RWPE1 (cell line): ENCODE results near the gene EIF2S1.
A peak's percentile ranks its signal among the peaks of the same experiment; 100 is the strongest.
"Not testable (repeated sequence)": the region's sequence is repeated elsewhere in the genome, so short reads cannot be mapped to it uniquely, and the experiment has no call there.

Source experiments
- CTCF ChIA-PET: fragments of 350-600 bp; sonication (Branson Sonifier 250); formaldehyde crosslinking; extraction: SDS; loops from one replicate; lab custom pipeline; 2021; lab: Yijun Ruan, JAX
- POLR2A ChIA-PET: fragments of 400-600 bp; formaldehyde crosslinking; extraction: SDS; loops from one replicate; lab custom pipeline; 2020; ENCODE audit warnings: antibody characterized with exemption; ENCODE audit not compliant: low non-redundant PET; lab: Yijun Ruan, JAX
- DNase-seq: peaks from one replicate; pipeline ENCODE4 v3.0.0; 2012; ENCODE audit warnings: low spot score
- H3K27ac ChIP-seq: fragments of 450-650 bp; 2 replicates; pipeline ENCODE4 v1.5.1; 2017
- TF ChIP-seq, protein P1 (sequence below): fragments of 450-650 bp; conservative IDR thresholded peaks from 2 replicates; pipeline ENCODE4 v1.5.1; 2017; ENCODE audit warnings: low read depth, mild to moderate bottlenecking

The EIF2S1 gene

DNA sequence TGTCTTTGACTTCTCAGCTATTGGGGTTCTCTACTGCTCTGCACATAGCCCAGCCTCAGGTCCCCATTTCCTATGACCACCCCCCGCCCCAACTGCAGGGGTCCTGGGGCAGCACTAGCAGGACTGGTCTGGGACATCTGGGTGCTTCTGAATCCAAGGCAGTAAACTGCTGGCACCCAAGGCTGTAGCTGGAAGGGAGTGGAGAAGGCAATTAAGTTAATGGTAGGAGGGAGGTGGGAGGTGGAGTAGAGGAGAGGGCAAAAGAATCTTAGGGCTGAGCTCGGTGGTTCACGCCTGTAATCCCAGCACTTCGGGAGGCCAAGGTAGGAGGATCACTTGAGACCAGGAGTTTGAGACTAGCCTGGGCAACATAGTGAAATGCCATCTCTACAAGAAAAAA lies 40.3 kb downstream of the EIF2S1 start:
- TF ChIP-seq, protein P1, sequence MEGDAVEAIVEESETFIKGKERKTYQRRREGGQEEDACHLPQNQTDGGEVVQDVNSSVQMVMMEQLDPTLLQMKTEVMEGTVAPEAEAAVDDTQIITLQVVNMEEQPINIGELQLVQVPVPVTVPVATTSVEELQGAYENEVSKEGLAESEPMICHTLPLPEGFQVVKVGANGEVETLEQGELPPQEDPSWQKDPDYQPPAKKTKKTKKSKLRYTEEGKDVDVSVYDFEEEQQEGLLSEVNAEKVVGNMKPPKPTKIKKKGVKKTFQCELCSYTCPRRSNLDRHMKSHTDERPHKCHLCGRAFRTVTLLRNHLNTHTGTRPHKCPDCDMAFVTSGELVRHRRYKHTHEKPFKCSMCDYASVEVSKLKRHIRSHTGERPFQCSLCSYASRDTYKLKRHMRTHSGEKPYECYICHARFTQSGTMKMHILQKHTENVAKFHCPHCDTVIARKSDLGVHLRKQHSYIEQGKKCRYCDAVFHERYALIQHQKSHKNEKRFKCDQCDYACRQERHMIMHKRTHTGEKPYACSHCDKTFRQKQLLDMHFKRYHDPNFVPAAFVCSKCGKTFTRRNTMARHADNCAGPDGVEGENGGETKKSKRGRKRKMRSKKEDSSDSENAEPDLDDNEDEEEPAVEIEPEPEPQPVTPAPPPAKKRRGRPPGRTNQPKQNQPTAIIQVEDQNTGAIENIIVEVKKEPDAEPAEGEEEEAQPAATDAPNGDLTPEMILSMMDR: no peak
- H3K27ac ChIP-seq: 0 out of 2 replicates have a peak overlapping the region, but pooled peaks have one; percentile 20
- POLR2A ChIA-PET: no interaction called here
- DNase-seq: no peak
- CTCF ChIA-PET: interaction anchor here (0.5 kb wide), 1 partner anchor 42 kb away, joined by 3 read pairs; no protein-coding TSS in a partner anchor

DNA sequence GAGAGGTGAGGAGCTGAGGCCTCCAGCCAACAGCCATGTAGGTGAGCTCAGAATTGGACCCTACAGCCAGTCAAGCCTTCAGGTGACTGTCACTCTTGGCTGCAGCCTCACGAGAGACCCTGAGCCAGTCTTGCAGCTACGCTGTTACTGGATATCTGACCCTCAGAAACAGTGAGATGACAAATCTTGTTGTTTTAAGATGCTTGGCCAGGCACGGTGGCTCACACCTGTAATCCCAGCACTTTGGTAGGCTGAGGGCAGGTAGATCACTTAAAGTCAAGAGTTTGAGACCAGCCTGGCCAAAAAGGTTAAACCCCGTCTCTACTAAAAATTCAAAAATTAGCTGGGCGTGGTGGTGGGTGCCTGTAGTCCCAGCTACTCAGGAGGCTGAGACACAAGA lies 45.6 kb downstream of the EIF2S1 start:
- TF ChIP-seq, protein P1: no peak
- ChIA-PET CTCF (interaction anchor here (0.6 kb wide), 2 partner anchors 14 to 71 kb away, joined by 3 to 7 read pairs; no protein-coding TSS in a partner anchor), POLR2A (interaction anchor here (0.7 kb wide), 1 partner anchor 30 kb away, joined by 3 read pairs; no protein-coding TSS in a partner anchor)
- peak overlapping the region; percentile 13; the same call in 1 of the 2 replicates for H3K27ac ChIP-seq
- DNase-seq: no peak

DNA sequence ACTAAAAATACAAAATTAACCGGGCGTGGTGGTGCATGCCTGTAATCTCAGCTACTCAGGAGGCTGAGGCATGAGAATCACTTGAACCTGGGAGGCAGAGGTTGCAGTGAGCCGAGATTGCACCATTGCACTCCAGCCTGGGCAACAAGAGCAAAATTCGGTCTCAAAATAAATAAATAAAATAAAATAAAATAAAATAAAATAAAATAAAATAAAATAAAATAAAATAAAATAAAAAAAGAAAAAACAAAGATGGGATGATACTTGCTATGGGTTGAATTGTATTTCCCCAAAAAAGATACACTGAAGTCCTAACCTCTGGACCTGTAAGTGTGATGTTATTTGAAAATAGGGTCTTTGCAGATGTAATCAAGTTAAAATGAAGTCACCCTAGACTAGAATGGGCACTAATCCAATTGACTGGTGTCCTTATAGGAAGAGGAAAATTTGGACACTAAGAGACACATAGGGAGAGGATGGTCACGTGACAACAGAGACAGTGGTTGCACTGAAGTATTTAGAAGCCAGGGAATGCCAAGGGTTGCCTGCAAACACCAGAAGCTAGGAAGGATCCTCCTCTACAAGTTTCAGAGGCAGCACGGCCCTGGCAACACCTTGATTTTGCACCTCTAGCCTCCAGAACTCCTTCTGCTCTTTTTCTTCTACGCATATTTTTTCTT lies 48.1 kb downstream of the EIF2S1 start:
- peak overlapping the region; percentile 24 for H3K27ac ChIP-seq
- DNase-seq, POLR2A ChIA-PET: not testable (repeated sequence)
- CTCF ChIA-PET: interaction anchor here (1.3 kb wide), 1 partner anchor 19 kb away, joined by 3 read pairs; no protein-coding TSS in a partner anchor

DNA sequence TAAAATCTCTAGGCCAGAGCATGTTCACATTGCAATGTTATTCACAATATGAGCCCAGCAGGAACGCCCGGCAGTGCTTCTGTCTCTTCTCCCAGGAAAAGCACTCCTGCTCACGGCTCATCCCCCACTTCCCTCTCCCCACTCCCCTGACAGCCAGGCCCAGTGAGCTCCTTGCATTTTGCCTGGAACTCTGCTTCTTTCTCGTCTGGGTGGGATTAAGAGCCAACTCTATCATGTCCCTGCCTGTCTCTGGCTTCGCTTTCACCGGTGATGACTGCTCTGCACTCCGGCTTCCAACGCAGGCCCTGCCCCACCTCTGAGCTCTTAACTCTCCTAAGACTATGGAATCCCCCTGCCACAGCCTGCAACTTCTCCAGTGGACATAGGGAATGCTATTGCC lies 49.3 kb downstream of the EIF2S1 start:
- peak overlapping the region; percentile 91 for H3K27ac ChIP-seq
- TF ChIP-seq, protein P1: no peak
- CTCF ChIA-PET: interaction anchor here (0.5 to 1.3 kb wide), 3 partner anchors 16 to 380 kb away, joined by 3 to 4 read pairs (median 3); no protein-coding TSS in a partner anchor
- no peak for DNase-seq
- POLR2A ChIA-PET: no interaction called here

DNA sequence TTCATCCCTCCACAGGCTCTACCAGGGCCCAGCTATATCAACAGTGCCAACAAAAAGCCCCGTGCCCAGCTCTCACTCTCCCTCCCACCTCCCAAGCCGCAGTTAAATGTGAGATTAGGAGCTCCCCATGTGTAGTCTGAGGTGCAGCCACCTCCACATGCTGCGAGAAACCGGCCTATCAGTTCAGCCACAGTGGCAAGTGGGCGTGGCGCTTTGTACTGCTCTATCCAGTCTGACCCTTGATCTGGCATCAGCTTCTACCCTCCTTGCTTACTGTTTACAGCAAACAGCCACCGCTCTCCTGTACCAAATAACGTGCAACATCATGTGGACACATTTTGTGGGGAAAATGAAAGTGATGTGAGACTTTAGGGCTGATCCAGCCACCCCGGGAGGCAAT lies 50.2 kb downstream of the EIF2S1 start:
- peak; percentile 58 for DNase-seq
- peak overlapping the region; percentile 91 for H3K27ac ChIP-seq
- ChIA-PET CTCF (interaction anchor here (0.5 to 0.8 kb wide), 3 partner anchors 50 to 90 kb away, joined by 3 to 6 read pairs (median 4); partner anchors contain the start of gene EIF2S1), POLR2A (interaction anchor here (0.6 kb wide), 1 partner anchor 121 kb away, joined by 6 read pairs; no protein-coding TSS in a partner anchor)
- TF ChIP-seq, protein P1: no peak

DNA sequence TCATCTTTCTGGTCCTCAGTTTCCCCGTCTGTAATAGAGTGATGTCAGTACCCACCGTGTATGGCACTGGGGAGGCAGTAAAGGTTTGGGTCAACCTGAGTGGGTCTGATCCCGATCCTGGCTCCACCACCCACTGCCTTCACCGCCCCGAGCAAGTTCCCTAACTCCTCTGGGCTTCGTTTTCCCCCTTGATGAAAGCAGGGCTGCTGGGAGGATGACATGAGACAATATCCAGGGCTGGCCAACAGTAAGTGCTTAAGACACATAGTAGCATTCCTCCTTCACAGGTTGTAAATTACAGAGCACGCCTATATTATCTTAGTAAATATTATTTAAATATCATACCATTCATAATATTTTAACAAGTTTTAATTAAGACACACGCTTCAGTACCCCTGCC lies 51.2 kb downstream of the EIF2S1 start:
- TF ChIP-seq, protein P1: no peak
- H3K27ac ChIP-seq: peak overlapping the region; percentile 91
- no peak for DNase-seq
- POLR2A ChIA-PET: no interaction called here
- CTCF ChIA-PET: interaction anchor here (0.6 to 2.0 kb wide), 3 partner anchors 8 to 115 kb away, joined by 3 to 5 read pairs (median 4); partner anchors contain the start of gene EIF2S1
